ENCODE results near the gene FIGLA.

GRCh38 chr2:70743677-70744076 is 46.8 kb downstream of the FIGLA start:
- TF ChIP-seq EZH2phosphoT487 (IDR thresholded peaks at IDR 0.05; ENCODE audit: insufficient read depth, low read depth) (no peak), EZH2 (IDR thresholded peaks at IDR 0.05; ENCODE audit: insufficient read depth, poor library complexity, severe bottlenecking) (no peak)
